Loucy (cell line): ENCODE measurements around the gene PRADC1.

ENCODE experiments used
- H2AFZ ChIP-seq: fragments of 200-600 bp; sonication (generic); 2 replicates; pipeline ENCODE4 v1.6.0; 2016; ENCODE audit warnings: antibody characterized with exemption, mild to moderate bottlenecking, low read length, moderate library complexity
- H3F3A ChIP-seq: fragments of 200-600 bp; 2 replicates; pipeline ENCODE4 v1.6.0; 2016; ENCODE audit warnings: antibody characterized with exemption, low read depth, mild to moderate bottlenecking
- H3K27me3 ChIP-seq: fragments of 200-600 bp; sonication (generic); 2 replicates; pipeline ENCODE4 v1.6.1; 2014; ENCODE audit warnings: low read length, mild to moderate bottlenecking; ENCODE audit not compliant: insufficient read depth, poor library complexity, severe bottlenecking
- H3K36me3 ChIP-seq: fragments of 200-600 bp; sonication (generic); 2 replicates; pipeline ENCODE4 v1.6.1; 2016; ENCODE audit warnings: low read length; ENCODE audit not compliant: insufficient read depth
- H3K4me1 ChIP-seq: fragments of 200-600 bp; sonication (generic); 2 replicates; pipeline ENCODE4 v1.5.1; 2014; ENCODE audit warnings: low read length, mild to moderate bottlenecking; ENCODE audit not compliant: insufficient read depth, poor library complexity, severe bottlenecking
- H3K4me2 ChIP-seq: fragments of 200-600 bp; sonication (generic); 2 replicates; pipeline ENCODE4 v1.6.0; 2014; ENCODE audit warnings: antibody characterized with exemption, low read length, low read depth, mild to moderate bottlenecking; ENCODE audit not compliant: poor library complexity, severe bottlenecking
- H3K4me3 ChIP-seq: fragments of 200-600 bp; sonication (generic); 2 replicates; pipeline ENCODE4 v1.5.1; 2014; ENCODE audit warnings: low read length, mild to moderate bottlenecking, mixed read lengths; ENCODE audit not compliant: poor library complexity, severe bottlenecking
- H3K79me2 ChIP-seq: fragments of 200-600 bp; sonication (generic); 2 replicates; pipeline ENCODE4 v1.6.1; 2014; ENCODE audit warnings: low read length; ENCODE audit not compliant: insufficient read depth
- H3K9ac ChIP-seq: fragments of 200-600 bp; sonication (generic); 2 replicates; pipeline ENCODE4 v1.6.0; 2014; ENCODE audit warnings: mild to moderate bottlenecking, low read depth, low read length, moderate library complexity; ENCODE audit not compliant: poor library complexity, severe bottlenecking
- H3K9me2 ChIP-seq: fragments of 200-600 bp; sonication (generic); replicated peaks from 2 replicates; pipeline ENCODE4 v1.6.1; 2016; ENCODE audit warnings: low read depth, low read length, mixed read lengths
- H3K9me3 ChIP-seq: fragments of 200-600 bp; sonication (generic); 2 replicates; pipeline ENCODE4 v1.6.1; 2014; ENCODE audit warnings: mild to moderate bottlenecking, antibody characterized with exemption, low read length, low read depth; ENCODE audit not compliant: insufficient read depth
- H4K20me1 ChIP-seq: fragments of 200-600 bp; sonication (generic); 2 replicates; pipeline ENCODE4 v1.6.0; 2014; ENCODE audit warnings: antibody characterized with exemption, low read length, mild to moderate bottlenecking; ENCODE audit not compliant: insufficient read depth, poor library complexity, severe bottlenecking
- EZH2phosphoT487 ChIP-seq: fragments of 200-600 bp; IDR thresholded peaks from 2 replicates; pipeline ENCODE4 v1.6.1; 2018; ENCODE audit warnings: antibody characterized with exemption, mild to moderate bottlenecking, moderate library complexity, borderline replicate concordance
- TF ChIP-seq, protein P1 (sequence below): fragments of 200-600 bp; sonication (generic); conservative IDR thresholded peaks from 2 replicates; pipeline ENCODE4 v1.5.1; 2014; ENCODE audit warnings: mild to moderate bottlenecking, antibody characterized with exemption, low read length

PRADC1 gene

DNA sequence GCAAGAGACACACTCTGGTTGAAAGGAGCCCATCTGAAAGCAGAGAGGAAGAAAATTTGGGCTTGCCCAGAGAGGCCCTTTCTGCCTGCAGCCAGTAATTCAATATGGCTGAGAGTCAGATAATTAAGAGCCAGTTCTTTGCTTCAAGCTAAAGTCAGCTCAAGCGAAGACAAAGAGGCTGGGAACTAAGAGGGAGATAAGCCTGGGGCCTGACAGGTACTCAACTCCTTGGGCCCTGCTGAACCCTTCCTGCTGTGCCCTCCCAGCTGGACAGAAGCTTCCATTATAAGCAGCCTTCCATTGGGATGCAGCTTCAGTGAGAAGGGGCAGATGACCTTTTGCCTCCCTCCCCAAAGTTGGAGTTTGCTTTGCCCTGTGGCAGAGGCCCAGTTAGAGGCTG lies 39.2 kb upstream of the PRADC1 start:
- Histone ChIP-seq H3F3A (no peaks in the 10 kb centered on the region), H3K36me3 (peaks cover 5% of the 10 kb centered on the region; the same call in 1 of the 2 replicates), H2AFZ (no peak overlapping the region), H3K79me2 (peaks cover 19% of the 10 kb centered on the region; the same call in 1 of the 2 replicates), H3K27me3 (no peaks in the 10 kb centered on the region), H3K9me3 (no peaks in the 10 kb centered on the region), H3K4me2 (no peak overlapping the region), H4K20me1 (peaks cover 6% of the 10 kb centered on the region), H3K9me2 (no peaks in the 10 kb centered on the region), H3K4me3 (no peak overlapping the region), H3K9ac (no peak overlapping the region), H3K4me1 (no peaks in the 10 kb centered on the region)
- TF ChIP-seq, protein P1, sequence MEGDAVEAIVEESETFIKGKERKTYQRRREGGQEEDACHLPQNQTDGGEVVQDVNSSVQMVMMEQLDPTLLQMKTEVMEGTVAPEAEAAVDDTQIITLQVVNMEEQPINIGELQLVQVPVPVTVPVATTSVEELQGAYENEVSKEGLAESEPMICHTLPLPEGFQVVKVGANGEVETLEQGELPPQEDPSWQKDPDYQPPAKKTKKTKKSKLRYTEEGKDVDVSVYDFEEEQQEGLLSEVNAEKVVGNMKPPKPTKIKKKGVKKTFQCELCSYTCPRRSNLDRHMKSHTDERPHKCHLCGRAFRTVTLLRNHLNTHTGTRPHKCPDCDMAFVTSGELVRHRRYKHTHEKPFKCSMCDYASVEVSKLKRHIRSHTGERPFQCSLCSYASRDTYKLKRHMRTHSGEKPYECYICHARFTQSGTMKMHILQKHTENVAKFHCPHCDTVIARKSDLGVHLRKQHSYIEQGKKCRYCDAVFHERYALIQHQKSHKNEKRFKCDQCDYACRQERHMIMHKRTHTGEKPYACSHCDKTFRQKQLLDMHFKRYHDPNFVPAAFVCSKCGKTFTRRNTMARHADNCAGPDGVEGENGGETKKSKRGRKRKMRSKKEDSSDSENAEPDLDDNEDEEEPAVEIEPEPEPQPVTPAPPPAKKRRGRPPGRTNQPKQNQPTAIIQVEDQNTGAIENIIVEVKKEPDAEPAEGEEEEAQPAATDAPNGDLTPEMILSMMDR = no peak
- no peak for TF ChIP-seq EZH2phosphoT487

DNA sequence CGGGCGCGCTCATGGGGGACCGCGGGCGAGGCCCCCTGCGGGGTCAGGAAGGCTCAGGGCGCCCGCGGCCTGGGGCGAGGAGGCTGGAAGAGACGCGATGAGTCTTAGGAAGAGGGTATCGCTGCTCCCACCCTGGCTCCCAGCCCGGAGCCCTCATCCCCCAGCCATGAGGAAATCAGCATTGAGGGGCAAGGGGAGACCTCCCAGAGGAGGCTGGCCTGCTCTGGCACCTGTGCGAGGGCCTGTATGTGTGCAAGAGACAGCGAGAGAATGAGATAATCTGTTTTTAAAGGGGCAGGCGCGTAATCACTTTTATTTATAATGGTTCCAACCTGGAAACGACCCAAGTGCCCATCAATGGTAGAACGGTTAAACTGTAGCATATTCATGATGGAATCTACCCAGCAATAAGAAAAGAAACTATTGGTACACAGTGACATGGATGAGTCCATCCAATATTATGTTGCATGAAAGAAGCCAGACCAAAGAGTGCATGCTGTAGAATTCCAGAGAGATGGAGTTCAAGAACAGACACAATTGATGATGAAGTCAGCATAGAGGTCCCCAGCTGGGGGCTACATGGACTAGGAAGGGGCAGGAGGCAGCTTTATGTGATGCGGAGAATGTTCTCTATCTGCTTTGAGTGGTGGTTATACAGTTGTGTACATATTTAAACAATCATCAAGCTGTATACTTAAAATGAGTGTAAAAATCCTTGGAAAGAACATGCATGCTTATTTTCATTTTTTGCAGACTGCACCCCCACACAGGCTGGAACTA lies 36.8 kb upstream of the PRADC1 start:
- Histone ChIP-seq H3K4me3 (no peak overlapping the region), H4K20me1 (no peaks in the 10 kb centered on the region), H2AFZ (no peak overlapping the region), H3K36me3 (peaks cover 11% of the 10 kb centered on the region; the same call in 1 of the 2 replicates), H3K4me1 (no peaks in the 10 kb centered on the region), H3K4me2 (no peak overlapping the region), H3F3A (no peaks in the 10 kb centered on the region), H3K9me2 (no peaks in the 10 kb centered on the region), H3K9ac (no peak overlapping the region), H3K27me3 (no peaks in the 10 kb centered on the region), H3K9me3 (no peaks in the 10 kb centered on the region), H3K79me2 (peaks cover 6% of the 10 kb centered on the region; the same call in 1 of the 2 replicates)
- TF ChIP-seq, protein P1 = no peak
- no peak for TF ChIP-seq EZH2phosphoT487

DNA sequence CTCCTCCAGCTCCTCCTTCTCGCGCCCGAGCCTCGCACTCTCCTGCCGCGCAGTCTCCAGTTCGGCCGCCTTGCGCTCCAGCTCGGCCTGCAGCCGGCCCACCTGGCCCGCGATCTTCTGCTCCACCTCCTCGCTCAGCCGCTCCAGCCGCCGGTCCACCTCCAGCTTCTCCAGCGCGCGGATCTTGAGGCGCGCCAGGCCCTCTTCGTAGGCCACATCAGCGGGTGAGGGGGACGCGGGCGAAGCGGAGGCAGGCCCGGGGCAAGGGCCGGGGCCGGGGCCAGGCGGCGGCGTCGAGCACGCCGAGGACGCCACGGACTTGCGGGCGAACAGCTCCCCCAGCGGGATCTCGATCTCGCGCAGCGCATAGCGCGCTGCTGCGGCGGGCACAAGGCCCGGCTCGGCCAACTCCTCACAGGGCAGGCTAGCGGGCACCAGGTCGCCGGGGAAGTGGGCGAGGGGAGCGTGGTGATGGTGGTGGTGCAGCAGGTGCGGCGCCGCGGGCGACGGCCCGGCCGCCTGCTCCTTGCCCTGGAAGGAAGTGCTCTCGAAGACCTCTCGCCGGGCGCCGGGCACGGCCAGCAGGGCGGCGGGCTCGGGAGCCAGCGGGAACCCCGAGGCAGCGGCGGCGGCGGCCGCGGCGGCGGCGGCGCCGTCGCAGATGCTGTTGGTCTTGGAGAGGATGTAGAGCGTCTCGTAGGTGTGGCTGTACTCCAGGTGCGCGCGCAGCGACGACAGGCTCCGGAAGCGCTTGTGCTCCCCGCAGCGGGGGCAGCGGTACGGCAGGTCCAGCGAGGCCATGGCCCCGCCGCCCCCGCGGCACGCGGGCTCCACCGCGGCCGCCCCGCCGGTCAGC lies 36.0 kb upstream of the PRADC1 start:
- Histone ChIP-seq H3K4me2 (no peak overlapping the region), H3K4me1 (no peaks in the 10 kb centered on the region), H4K20me1 (no peaks in the 10 kb centered on the region), H2AFZ (no peak overlapping the region), H3K4me3 (no peak overlapping the region), H3K9me3 (no peaks in the 10 kb centered on the region), H3K79me2 (peaks cover 6% of the 10 kb centered on the region; the same call in 1 of the 2 replicates), H3F3A (no peaks in the 10 kb centered on the region), H3K9me2 (no peaks in the 10 kb centered on the region), H3K27me3 (no peaks in the 10 kb centered on the region), H3K9ac (no peak overlapping the region), H3K36me3 (peaks cover 19% of the 10 kb centered on the region; the same call in 1 of the 2 replicates)
- TF ChIP-seq, protein P1 = no peak
- TF ChIP-seq EZH2phosphoT487 = no peak
